IMR-90 (cell line): ENCODE results near the gene UFSP1. TPM values are rescaled to one million over a fixed set of nuclear protein-coding genes. Genes with fewer than 3 reads are reported as not detected.

Source experiments
- ATAC-seq: fragments of 200-7000 bp; cut with Tn5 transposase; 2 replicates; pipeline ENCODE4 v1.9.1; 2020; ENCODE audit warnings: low read depth, mild to moderate bottlenecking, moderate library complexity
- BruUV-seq: library from RNA; stranded (reverse); fragments of 400-500 nt; replicated peaks from 2 replicates; lab custom pipeline; 2021; lab: Mats Ljungman, UMichigan
- CTCF ChIA-PET: fragments of 300-600 bp; formaldehyde crosslinking; extraction: SDS; loops from one replicate; lab custom pipeline; 2021; ENCODE audit warnings: antibody characterized with exemption; lab: Yijun Ruan, JAX
- POLR2A ChIA-PET: fragments of 300-600 bp; sonication (Branson Sonifier 250); formaldehyde crosslinking; loops from one replicate; lab custom pipeline; 2022; ENCODE audit warnings: antibody characterized with exemption; ENCODE audit not compliant: unreplicated experiment; lab: Charles Lee
- DNase-seq: peaks from one replicate; pipeline ENCODE4 v3.0.0; 2013
- H2AFZ ChIP-seq: replicated peaks from 2 replicates; pipeline ENCODE3; 2013; ENCODE audit warnings: low read length, mild to moderate bottlenecking; ENCODE audit not compliant: poor library complexity
- H2AK5ac ChIP-seq: 2 replicates; pipeline ENCODE4 v1.6.1; 2013; ENCODE audit warnings: low read depth, low read length, inconsistent platforms
- H2AK9ac ChIP-seq: replicated peaks from 2 replicates; pipeline ENCODE3; 2013; ENCODE audit warnings: mild to moderate bottlenecking, low read depth, low read length, moderate library complexity; ENCODE audit not compliant: poor library complexity
- H2BK120ac ChIP-seq: 2 replicates; pipeline ENCODE4 v1.6.1; 2013; ENCODE audit warnings: low read depth, low read length, inconsistent platforms
- H2BK15ac ChIP-seq: 3 replicates; pipeline ENCODE4 v1.6.1; 2013; ENCODE audit warnings: low read depth, low read length, inconsistent platforms
- H2BK20ac ChIP-seq: 2 replicates; pipeline ENCODE4 v1.6.1; 2013; ENCODE audit warnings: low read depth, mild to moderate bottlenecking, inconsistent platforms, low read length, moderate library complexity
- H2BK5ac ChIP-seq: 2 replicates; pipeline ENCODE4 v1.6.1; 2013; ENCODE audit warnings: mild to moderate bottlenecking, low read depth, low read length, inconsistent platforms; ENCODE audit not compliant: poor library complexity, severe bottlenecking
- H3K14ac ChIP-seq: replicated peaks from 2 replicates; pipeline ENCODE4 v1.6.1; 2013; ENCODE audit warnings: low read depth, low read length, inconsistent platforms
- H3K18ac ChIP-seq: 2 replicates; pipeline ENCODE4 v1.6.1; 2013; ENCODE audit warnings: low read depth, low read length, control low read depth
- H3K23ac ChIP-seq: 2 replicates; pipeline ENCODE4 v1.6.1; 2013; ENCODE audit warnings: low read depth, low read length, inconsistent platforms
- H3K27ac ChIP-seq: 2 replicates; pipeline ENCODE4 v1.5.1; 2013; ENCODE audit warnings: mild to moderate bottlenecking, control low read depth, low read length; ENCODE audit not compliant: insufficient read depth
- H3K27me3 ChIP-seq: 2 replicates; pipeline ENCODE4 v1.6.1; 2013; ENCODE audit warnings: low read length; ENCODE audit not compliant: control insufficient read depth, insufficient read depth
- H3K36me3 ChIP-seq: 2 replicates; pipeline ENCODE4 v1.6.1; 2013; ENCODE audit warnings: low read length, mixed read lengths; ENCODE audit not compliant: control insufficient read depth, insufficient read depth
- H3K4ac ChIP-seq: 2 replicates; pipeline ENCODE4 v1.6.1; 2013; ENCODE audit warnings: low read depth, low read length, inconsistent platforms
- H3K4me1 ChIP-seq: 2 replicates; pipeline ENCODE4 v1.6.1; 2013; ENCODE audit warnings: low read length, mixed read lengths; ENCODE audit not compliant: control insufficient read depth, insufficient read depth
- H3K4me2 ChIP-seq: 2 replicates; pipeline ENCODE4 v1.6.1; 2013; ENCODE audit warnings: low read depth, mild to moderate bottlenecking, control low read depth, low read length, moderate library complexity
- H3K4me3 ChIP-seq: 2 replicates; pipeline ENCODE4 v1.5.1; 2013; ENCODE audit warnings: low read depth, mild to moderate bottlenecking, control low read depth, low read length, moderate library complexity; ENCODE audit not compliant: insufficient read depth
- H3K56ac ChIP-seq: 2 replicates; pipeline ENCODE4 v1.6.1; 2013; ENCODE audit warnings: low read length, inconsistent platforms; ENCODE audit not compliant: insufficient read depth; ENCODE audit errors: extremely low read depth
- H3K79me1 ChIP-seq, 2 experiments: 2 replicates each; pipeline ENCODE4 v1.6.1; 2013; ENCODE audit warnings: low read length in 2 of 2, inconsistent platforms in 1 of 2, low read depth in 1 of 2
- H3K9ac ChIP-seq: 2 replicates; pipeline ENCODE4 v1.6.1; 2013; ENCODE audit warnings: low read depth, low read length, control low read depth
- H3K9me1 ChIP-seq: 2 replicates; pipeline ENCODE4 v1.6.1; 2013; ENCODE audit warnings: low read length, inconsistent platforms; ENCODE audit not compliant: insufficient read depth
- H3K9me3 ChIP-seq: 2 replicates; pipeline ENCODE4 v1.6.1; 2013; ENCODE audit warnings: low read length; ENCODE audit not compliant: control insufficient read depth, insufficient read depth
- H4K20me1 ChIP-seq: 2 replicates; pipeline ENCODE4 v1.6.1; 2013; ENCODE audit warnings: low read length, inconsistent platforms; ENCODE audit not compliant: insufficient read depth
- H4K5ac ChIP-seq: 2 replicates; pipeline ENCODE4 v1.6.1; 2013; ENCODE audit warnings: mild to moderate bottlenecking, low read depth, low read length, control low read depth
- H4K8ac ChIP-seq, 2 experiments: 2 replicates each; pipeline ENCODE4 v1.6.1; 2013; ENCODE audit warnings: low read depth in 2 of 2, low read length in 2 of 2, control low read depth in 1 of 2, inconsistent platforms in 1 of 2
- H4K91ac ChIP-seq: 2 replicates; pipeline ENCODE4 v1.6.1; 2013; ENCODE audit warnings: low read depth, low read length, inconsistent platforms; ENCODE audit not compliant: insufficient read depth
- BHLHE40 ChIP-seq: fragments of 150-350 bp; IDR thresholded peaks from 2 replicates; pipeline ENCODE4 v1.6.1; 2016; ENCODE audit warnings: mild to moderate bottlenecking, low read depth, low read length
- CEBPB ChIP-seq: IDR thresholded peaks from 2 replicates; pipeline ENCODE4 v1.6.1; 2012; ENCODE audit warnings: low read depth, low read length, improper control_type of control experiment
- CHD1 ChIP-seq: IDR thresholded peaks from 2 replicates; pipeline ENCODE4 v1.6.1; 2012; ENCODE audit warnings: low read depth, low read length, improper control_type of control experiment
- ELK1 ChIP-seq: fragments of 150-350 bp; IDR thresholded peaks from 2 replicates; pipeline ENCODE4 v1.6.1; 2016; ENCODE audit warnings: low read depth, mild to moderate bottlenecking, low read length, moderate library complexity, borderline replicate concordance
- FOS ChIP-seq: fragments of 150-350 bp; IDR thresholded peaks from 2 replicates; pipeline ENCODE4 v1.6.1; 2016; ENCODE audit warnings: low read depth, low read length
- MAFK ChIP-seq: IDR thresholded peaks from 2 replicates; pipeline ENCODE4 v1.6.1; 2012; ENCODE audit warnings: low read depth, low read length, improper control_type of control experiment
- MAZ ChIP-seq: IDR thresholded peaks from 2 replicates; pipeline ENCODE4 v1.6.1; 2012; ENCODE audit warnings: low read depth, mild to moderate bottlenecking, low read length, improper control_type of control experiment, moderate library complexity, borderline replicate concordance
- MXI1 ChIP-seq: IDR thresholded peaks from 2 replicates; pipeline ENCODE4 v1.6.1; 2012; ENCODE audit warnings: low read depth, mild to moderate bottlenecking, low read length, moderate library complexity, borderline replicate concordance
- POLR2A ChIP-seq: IDR thresholded peaks from 2 replicates; pipeline ENCODE4 v1.6.1; 2012; ENCODE audit warnings: mild to moderate bottlenecking, low read depth, low read length
- RAD21 ChIP-seq: IDR thresholded peaks from 2 replicates; pipeline ENCODE4 v1.6.1; 2012; ENCODE audit warnings: low read length, improper control_type of control experiment
- RCOR1 ChIP-seq: IDR thresholded peaks from 2 replicates; pipeline ENCODE4 v1.6.1; 2012; ENCODE audit warnings: mild to moderate bottlenecking, low read length, improper control_type of control experiment; ENCODE audit not compliant: insufficient replicate concordance
- RFX5 ChIP-seq: IDR thresholded peaks from 2 replicates; pipeline ENCODE4 v1.8.0; 2012; ENCODE audit warnings: low read depth, mild to moderate bottlenecking, low read length, moderate library complexity
- SMC3 ChIP-seq: fragments of 150-350 bp; IDR thresholded peaks from 2 replicates; pipeline ENCODE4 v1.6.1; 2016; ENCODE audit warnings: low read depth, mild to moderate bottlenecking, antibody characterized with exemption, low read length, moderate library complexity
- USF2 ChIP-seq: fragments of 150-350 bp; IDR thresholded peaks from 2 replicates; pipeline ENCODE4 v1.6.1; 2017; ENCODE audit warnings: mild to moderate bottlenecking, antibody characterized with exemption, low read length, low read depth
- WGBS, 2 experiments: methylation state at CpG; one replicate each; pipeline versions ENCODE4 v1.1.5 to v1.1.7; 2013; ENCODE audit warnings: missing lambda C conversion rate in 2 of 2; ENCODE audit not compliant: insufficient read length in 1 of 2; ENCODE audit errors: extremely low coverage in 2 of 2; 5-methylcytosine and 5-hydroxymethylcytosine counted together
- dilution Hi-C: fragments of 300-500 bp; cut with HindIII; formaldehyde crosslinking; loops from one replicate; pipeline ENCODE4 v1.14.3; 2018; ENCODE audit warnings: low sequenced_read_pairs; ENCODE audit not compliant: unreplicated experiment
- in situ Hi-C: fragments of 300-500 bp; cut with MboI; formaldehyde crosslinking; loops from 3 replicates; pipeline ENCODE4 v1.14.3; 2019; ENCODE audit warnings: low sequenced_read_pairs, inconsistent platforms, mixed read lengths
- intact Hi-C: fragments of 100-400 bp; cut with micrococcal nuclease; formaldehyde crosslinking; loops from 2 replicates; pipeline ENCODE4 v1.10.0; 2022
- polyA plus RNA-seq, 3 experiments: library from polyadenylated mRNA; depleted of rRNA; stranded (reverse); fragments of >200 nt; gene quantifications; 2 replicates each; pipeline ENCODE4 v1.2.3, GENCODE V29; 2012; ENCODE audit warnings: low replicate concordance in 1 of 3
- total RNA-seq: library from RNA; depleted of rRNA; stranded (reverse); fragments of >200 nt; gene quantifications from 2 replicates; pipeline ENCODE4 v1.2.3, GENCODE V29; 2012

Gene UFSP1
- total and polyA plus RNA-seq, 2 of the 4 experiments (the other 2 are of a cell fraction): 0.36 to 1.0 TPM

DNA sequence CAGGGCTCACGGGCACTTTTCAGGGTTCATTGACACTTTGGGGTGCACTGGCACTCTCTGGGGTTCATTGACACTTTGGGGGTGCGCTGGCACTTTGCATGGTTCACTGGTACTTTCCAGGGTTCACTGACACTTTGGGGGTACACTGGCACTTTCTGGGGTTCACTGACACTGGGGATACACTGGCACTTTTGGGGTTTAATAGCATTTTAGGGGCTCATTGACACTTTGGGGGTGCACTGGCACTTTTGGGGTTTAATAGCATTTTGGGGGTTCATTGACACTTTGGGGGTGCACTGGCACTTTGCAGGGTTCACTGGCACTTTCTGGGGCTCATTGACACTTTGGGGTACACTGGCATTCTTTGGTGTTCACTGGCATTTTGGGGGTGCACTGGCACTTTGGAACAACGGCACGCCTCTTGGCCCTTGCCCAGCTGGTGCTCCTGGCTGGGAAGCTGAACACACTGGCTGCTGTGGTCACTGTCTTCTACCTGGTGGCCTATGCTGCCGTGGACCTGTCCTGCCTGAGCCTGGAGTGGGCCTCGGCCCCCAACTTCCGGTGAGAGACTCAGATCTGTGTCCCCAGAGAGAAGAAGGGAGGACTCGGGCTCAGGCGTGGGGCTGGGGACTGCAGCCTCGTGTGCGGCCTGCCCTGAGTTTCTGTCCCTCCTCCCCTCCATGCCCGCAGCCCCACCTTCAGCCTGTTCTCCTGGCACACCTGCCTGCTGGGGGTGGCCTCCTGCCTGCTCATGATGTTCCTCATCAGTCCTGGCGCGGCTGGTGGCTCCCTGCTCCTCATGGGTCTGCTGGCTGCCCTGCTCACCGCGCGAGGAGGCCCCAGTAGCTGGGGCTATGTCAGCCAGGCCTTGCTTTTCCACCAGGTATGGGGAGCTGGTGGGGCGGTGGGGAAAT is 28.6 kb downstream of the UFSP1 start:
- H2AK5ac ChIP-seq: no peak overlapping the region
- intact Hi-C loops (no loop called here), in situ Hi-C loops (loop anchor here (25.0 kb wide), 2 partner anchors 274 to 399 kb away; partner anchors contain the start of genes FBXO24, LRCH4 and SPACDR), dilution Hi-C loops (no loop called here)
- H3K56ac ChIP-seq: no peak overlapping the region
- no peaks in the 10 kb centered on the region for H3K9me3 ChIP-seq
- H3K4me2 ChIP-seq: no peak overlapping the region
- H3K9ac ChIP-seq: no peak overlapping the region
- H3K27ac ChIP-seq: no peak overlapping the region
- H4K20me1 ChIP-seq: no peaks in the 10 kb centered on the region; the same call in 1 of the 2 replicates
- H3K4me3 ChIP-seq: no peak overlapping the region
- BruUV-seq: no TSS peak
- H2BK5ac ChIP-seq: no peak overlapping the region
- H3K4me1 ChIP-seq: peaks cover 4% of the 10 kb centered on the region; the same call in 1 of the 2 replicates
- H4K5ac ChIP-seq: no peak overlapping the region
- no peak for ATAC-seq
- CTCF ChIA-PET: no interaction called here
- no peak overlapping the region for H4K91ac ChIP-seq
- H3K9me1 ChIP-seq: no peaks in the 10 kb centered on the region; the same call in 1 of the 2 replicates
- H3K23ac ChIP-seq: no peak overlapping the region
- peak overlapping the region; percentile 42 for H2AK9ac ChIP-seq
- H2AFZ ChIP-seq: peak overlapping the region; percentile 51
- H3K4ac ChIP-seq: no peak overlapping the region
- no peak for DNase-seq
- H3K14ac ChIP-seq: no peak overlapping the region
- POLR2A ChIA-PET: no interaction called here
- no peak overlapping the region for H2BK120ac ChIP-seq
- H3K27me3 ChIP-seq: no peaks in the 10 kb centered on the region
- no peak overlapping the region for H4K8ac ChIP-seq
- no peak overlapping the region for H3K18ac ChIP-seq
- peaks cover 6 to 8% of the 10 kb centered on the region in 2 experiments for H3K79me1 ChIP-seq
- peaks cover 31% of the 10 kb centered on the region for H3K36me3 ChIP-seq
- WGBS, 2 experiments: 93% methylated on average over 9 of the region's 18 CpGs; no CpG with 5 or more reads in 1 of the 2 experiments
- H2BK15ac ChIP-seq: no peak overlapping the region
- no peak overlapping the region for H2BK20ac ChIP-seq
- TF ChIP-seq FOS (no peak), BHLHE40 (no peak), POLR2A (no peak), USF2 (no peak), RCOR1 (no peak), CEBPB (no peak), RAD21 (no peak), CHD1 (no peak), MAFK (no peak), MXI1 (no peak), SMC3 (no peak), RFX5 (no peak), MAZ (no peak), ELK1 (no peak)
